ENCODE measurements around the gene ARL3.
A peak's percentile ranks its signal among the peaks of the same experiment; 100 is the strongest.

- TF ChIP-seq CTCF (IDR thresholded peaks at IDR 0.05) (no peak), POLR2A (IDR thresholded peaks at IDR 0.05) (no peak), EP300 (IDR thresholded peaks at IDR 0.05) (peak in 1 of 2 donors; percentile 66)
Observed at GRCh38 chr10:102675666-102676533, 38.3 kb downstream of the ARL3 start.
